ENCODE measurements around the gene PYCR2.

- TF ChIP-seq ELK1 (IDR thresholded peaks at IDR 0.05; ENCODE audit: low read depth, low read length): no peak
- TF ChIP-seq CTCF (IDR thresholded peaks at IDR 0.05): no peak
- TF ChIP-seq BHLHE40 (IDR thresholded peaks at IDR 0.05; ENCODE audit: low read depth, low read length): no peak
- TF ChIP-seq ESRRA (IDR thresholded peaks at IDR 0.05; ENCODE audit: borderline replicate concordance, low read length): no peak
- TF ChIP-seq TP53 (CRISPR knock-in tag; IDR thresholded peaks at IDR 0.05): no peak
- no peak for TF ChIP-seq REST (IDR thresholded peaks at IDR 0.05)
- no peak for TF ChIP-seq SMC3 (IDR thresholded peaks at IDR 0.05)
- TF ChIP-seq RAD21 (conservative IDR thresholded peaks at IDR 0.05 in 1 of 2, IDR thresholded peaks at IDR 0.05 in 1 of 2): no peak
- no peak for TF ChIP-seq POLR2A (IDR thresholded peaks at IDR 0.05; ENCODE audit: low read length)
- TF ChIP-seq PHF8 (IDR thresholded peaks at IDR 0.05; ENCODE audit: borderline replicate concordance, low read depth): no peak
- TF ChIP-seq TFCP2L1 (CRISPR knock-in tag; IDR thresholded peaks at IDR 0.05): no peak
- TF ChIP-seq EP300 (IDR thresholded peaks at IDR 0.05): no peak
These were observed 714 bp downstream of the PYCR2 start for GRCh38 chr1:225923381-225923691.

Data from A549 (cell line).